CD4-positive, alpha-beta T cell treated with Interleukin-6 at 100 ng/mL for 8 hours (primary cell): ENCODE results near the gene FLYWCH2.
"Not testable (repeated sequence)": the region's sequence is repeated elsewhere in the genome, so short reads cannot be mapped to it uniquely, and the experiment has no call there.

ENCODE experiments used
- DNase-seq: peaks from one replicate; pipeline ENCODE4 v3.0.0-alpha.2; 2020; ENCODE audit warnings: mixed read lengths, low spot score

FLYWCH2 gene

DNA sequence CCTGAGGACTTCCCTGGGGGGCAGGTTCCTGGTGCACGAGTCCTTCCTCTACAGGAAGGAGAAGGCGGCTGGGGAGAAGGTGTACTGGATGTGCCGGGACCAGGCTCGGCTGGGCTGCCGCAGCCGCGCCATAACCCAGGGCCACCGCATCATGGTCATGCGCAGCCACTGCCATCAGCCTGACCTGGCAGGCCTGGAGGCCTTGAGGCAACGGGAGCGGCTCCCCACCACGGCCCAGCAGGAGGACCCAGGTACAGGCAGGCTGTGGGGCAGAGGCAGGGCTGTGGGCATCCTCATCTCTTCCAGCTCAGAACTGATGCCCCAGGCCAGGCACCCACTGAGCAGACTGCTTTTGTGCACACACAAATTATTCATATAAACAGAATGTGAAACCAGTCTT, 55.2 kb downstream of the FLYWCH2 start:
- no peak for DNase-seq

DNA sequence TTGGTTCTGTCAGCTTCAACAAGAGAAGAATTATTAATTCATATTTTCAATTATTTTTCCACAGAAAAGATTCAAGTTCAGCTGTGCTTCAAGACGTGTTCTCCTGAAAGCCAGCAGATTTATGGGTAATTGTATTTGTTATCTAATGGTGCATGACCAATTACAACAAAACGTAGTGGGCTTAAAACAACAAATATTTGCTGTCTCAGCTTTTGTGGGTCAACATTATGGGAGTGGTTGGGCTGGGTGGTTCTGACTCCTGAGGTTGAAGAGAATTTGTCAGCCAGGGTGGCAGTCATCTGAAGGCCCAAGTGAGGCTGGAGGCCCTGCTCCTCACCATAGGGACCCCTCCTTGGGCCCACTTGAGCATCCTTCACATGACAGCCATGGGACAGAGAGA, 57.0 kb downstream of the FLYWCH2 start:
- DNase-seq: no peak

DNA sequence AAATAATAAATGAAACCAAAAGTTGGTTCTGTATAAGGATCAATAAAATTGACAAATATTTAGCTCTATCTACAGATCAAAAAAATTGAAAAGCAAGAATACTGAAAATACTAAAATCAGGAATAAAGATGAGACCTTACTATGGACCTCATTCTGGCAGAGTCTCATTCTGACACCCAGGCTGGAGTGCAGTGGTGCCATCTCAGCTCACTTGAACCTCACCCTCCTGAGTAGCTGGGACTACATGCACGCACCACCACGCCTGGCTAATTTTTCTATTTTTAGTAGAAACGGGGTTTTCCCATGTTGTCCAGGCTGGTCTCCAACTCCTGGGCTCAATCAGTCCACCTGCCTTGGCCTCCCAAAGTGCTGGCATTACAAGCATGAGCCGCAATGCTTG, 59.0 kb downstream of the FLYWCH2 start:
- DNase-seq: no peak

DNA sequence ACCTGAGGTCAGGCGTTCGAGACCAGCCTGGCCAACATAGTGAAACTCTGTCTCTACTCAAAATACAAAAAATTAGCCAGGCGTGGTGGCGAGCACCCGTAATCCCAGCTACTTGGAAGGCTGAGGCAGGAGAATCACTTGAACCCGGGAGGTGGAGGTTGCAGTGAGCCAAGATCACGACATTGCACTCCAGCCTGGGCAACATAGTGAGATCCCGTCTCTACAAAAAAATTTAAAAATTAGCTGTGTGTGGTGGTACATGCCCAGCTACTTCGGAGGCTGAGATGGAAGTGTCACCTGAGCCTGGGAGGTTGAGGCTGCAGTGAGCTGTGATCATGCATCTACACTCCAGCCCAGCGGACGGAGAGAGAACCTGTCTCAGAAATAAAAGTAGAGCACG, 60.7 kb downstream of the FLYWCH2 start:
- DNase-seq: not testable (repeated sequence)

DNA sequence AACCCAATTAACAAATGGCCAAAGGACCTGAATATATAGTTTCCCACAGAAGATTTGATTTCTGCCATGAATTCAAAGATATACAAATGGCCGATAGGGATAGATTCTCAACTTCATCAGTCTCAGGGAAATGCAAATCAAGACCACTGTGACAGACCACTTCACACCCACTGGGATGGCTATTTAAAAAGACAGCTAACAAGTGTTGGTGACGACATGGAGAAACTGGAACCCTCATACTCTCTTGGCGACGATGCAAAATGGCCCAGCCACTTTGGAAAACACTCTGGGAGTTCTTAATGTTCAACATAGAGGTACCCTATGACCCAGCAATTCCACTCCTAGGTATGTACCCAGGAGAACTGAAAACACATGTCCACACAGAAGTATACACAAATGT, 63.6 kb downstream of the FLYWCH2 start:
- DNase-seq: no peak
